ENCODE results near the gene ACTG1. TPM values are rescaled to one million over a fixed set of nuclear protein-coding genes. Genes with fewer than 3 reads are reported as not detected.

ACTG1 gene
- total RNA-seq, 1 experiment from 2014 or later, result 3,247 TPM

- no peak overlapping the region for H3K4me3 ChIP-seq (ENCODE audit: low read depth, low read length, poor library complexity, severe bottlenecking)
- intact Hi-C loops (cut with micrococcal nuclease; ENCODE audit: unreplicated experiment), result no loop called here
- no peak for DNase-seq (ENCODE audit: low spot score)
- H3K27ac ChIP-seq (ENCODE audit: low read depth, low read length, poor library complexity, severe bottlenecking), result no peak overlapping the region
- no peaks in the 10 kb centered on the region for H3K9me3 ChIP-seq (ENCODE audit: low read depth, low read length, poor library complexity, severe bottlenecking)
- no TSS peak for BruUV-seq (replicated peaks)
- H3K27me3 ChIP-seq (replicated peaks; ENCODE audit: insufficient read depth, low read depth, low read length, poor library complexity), result no peaks in the 10 kb centered on the region
- peaks cover 42% of the 10 kb centered on the region for H3K36me3 ChIP-seq (ENCODE audit: insufficient read depth, low read length, poor library complexity, severe bottlenecking)
- no peaks in the 10 kb centered on the region for H3K4me1 ChIP-seq (ENCODE audit: insufficient read depth, low read length, poor library complexity, severe bottlenecking)
- TF ChIP-seq EZH2 (IDR thresholded peaks at IDR 0.05; ENCODE audit: borderline replicate concordance, low read depth, low read length, poor library complexity, severe bottlenecking) (no peak), CTCF (conservative IDR thresholded peaks at IDR 0.05; ENCODE audit: low read depth, low read length) (no peak)
- ChIA-PET CTCF (no interaction called here), POLR2A (ENCODE audit: low non-redundant PET) (interaction anchor here (0.6 kb wide), 1 partner anchor 127 kb away, joined by 3 read pairs; no protein-coding TSS in a partner anchor)
These were observed 31.8 kb upstream of the ACTG1 start for GRCh38 chr17:81544281-81544974.

- DNase-seq (ENCODE audit: low spot score), result no peak
- H3K9me3 ChIP-seq (ENCODE audit: low read depth, low read length, poor library complexity, severe bottlenecking), result no peaks in the 10 kb centered on the region
- intact Hi-C loops (cut with micrococcal nuclease; ENCODE audit: unreplicated experiment), result no loop called here
- H3K4me3 ChIP-seq (ENCODE audit: low read depth, low read length, poor library complexity, severe bottlenecking), result no peak overlapping the region
- no peak overlapping the region for H3K27ac ChIP-seq (ENCODE audit: low read depth, low read length, poor library complexity, severe bottlenecking)
- ChIA-PET POLR2A (ENCODE audit: low non-redundant PET) (interaction anchor here (0.6 kb wide), 1 partner anchor 127 kb away, joined by 3 read pairs; no protein-coding TSS in a partner anchor), CTCF (no interaction called here)
- TF ChIP-seq CTCF (conservative IDR thresholded peaks at IDR 0.05; ENCODE audit: low read depth, low read length), result no peak
- TF ChIP-seq EZH2 (IDR thresholded peaks at IDR 0.05; ENCODE audit: borderline replicate concordance, low read depth, low read length, poor library complexity, severe bottlenecking), result no peak
- H3K36me3 ChIP-seq (ENCODE audit: insufficient read depth, low read length, poor library complexity, severe bottlenecking), result peaks cover 37% of the 10 kb centered on the region
- no peaks in the 10 kb centered on the region for H3K4me1 ChIP-seq (ENCODE audit: insufficient read depth, low read length, poor library complexity, severe bottlenecking)
- H3K27me3 ChIP-seq (replicated peaks; ENCODE audit: insufficient read depth, low read depth, low read length, poor library complexity), result no peaks in the 10 kb centered on the region
- BruUV-seq (replicated peaks), result no TSS peak
These were observed 31.2 kb upstream of the ACTG1 start for GRCh38 chr17:81543756-81544155.

GRCh38 chr17:81543339-81543675 is 30.7 kb upstream of the ACTG1 start:
- TF ChIP-seq CTCF (conservative IDR thresholded peaks at IDR 0.05; ENCODE audit: low read depth, low read length), result no peak
- TF ChIP-seq EZH2 (IDR thresholded peaks at IDR 0.05; ENCODE audit: borderline replicate concordance, low read depth, low read length, poor library complexity, severe bottlenecking), result no peak
- Histone ChIP-seq H3K36me3 (ENCODE audit: insufficient read depth, low read length, poor library complexity, severe bottlenecking) (peaks cover 36% of the 10 kb centered on the region), H3K4me3 (ENCODE audit: low read depth, low read length, poor library complexity, severe bottlenecking) (no peak overlapping the region), H3K9me3 (ENCODE audit: low read depth, low read length, poor library complexity, severe bottlenecking) (no peaks in the 10 kb centered on the region), H3K4me1 (ENCODE audit: insufficient read depth, low read length, poor library complexity, severe bottlenecking) (no peaks in the 10 kb centered on the region), H3K27me3 (replicated peaks; ENCODE audit: insufficient read depth, low read depth, low read length, poor library complexity) (no peaks in the 10 kb centered on the region), H3K27ac (ENCODE audit: low read depth, low read length, poor library complexity, severe bottlenecking) (no peak overlapping the region)
- BruUV-seq (replicated peaks), result no TSS peak
- ChIA-PET CTCF (no interaction called here), POLR2A (ENCODE audit: low non-redundant PET) (no interaction called here)
- no peak for DNase-seq (ENCODE audit: low spot score)
- intact Hi-C loops (cut with micrococcal nuclease; ENCODE audit: unreplicated experiment), result no loop called here
